ENCODE results near the gene SH3GL1. TPM values are rescaled to one million over a fixed set of nuclear protein-coding genes. Genes with fewer than 3 reads are reported as not detected.

The SH3GL1 gene
- total RNA-seq, 5 donors from 2014 or later (not counting 1 experiment from before 2014, with no cell fraction given), result 38.8 to 51.5 (median 45.7) TPM

- Mint-ChIP-seq H3K27ac (no peak overlapping the region), H3K27me3 (no peaks in the 10 kb centered on the region), H3K36me3 (peaks cover 15% of the 10 kb centered on the region), H3K9me3 (no peaks in the 10 kb centered on the region), H3K4me3 (no peak overlapping the region), H3K4me1 (peaks cover 0 to 1% (median 0%) of the 10 kb centered on the region in 3 donors)
- Histone ChIP-seq H3K9me3 (no peaks in the 10 kb centered on the region), H3K27me3 (replicated peaks in 1 of 2; ENCODE audit: control insufficient read depth in 2 of 2, extremely low read depth in 1 of 2, insufficient read depth in 2 of 2, low read length in 1 of 2) (no peaks in the 10 kb centered on the region), H3K27ac (ENCODE audit: low read length) (no peak overlapping the region), H3K4me1 (ENCODE audit: control insufficient read depth in 1 of 2, extremely low read depth in 1 of 2, insufficient read depth in 2 of 2, low read length in 2 of 2) (no peaks in the 10 kb centered on the region), H3K36me3 (ENCODE audit: control insufficient read depth in 2 of 2, extremely low read depth in 1 of 2, insufficient read depth in 1 of 2, low read length in 1 of 2) (peaks cover 20 to 68% of the 10 kb centered on the region in 2 donors), H3K4me3 (ENCODE audit: control insufficient read depth in 1 of 2, extremely low read depth in 1 of 2, low read length in 1 of 2) (no peak overlapping the region)
- no peak for DNase-seq
- no peak for ATAC-seq (replicated peaks in 1 of 4)
- ChIA-PET CTCF (no interaction called here), POLR2A (interaction anchor here in 1 of 2 donors (0.6 kb wide), 1 partner anchor 28 kb away, joined by 3 read pairs; no protein-coding TSS in a partner anchor)
- 95% methylated on average over 30 of the region's 32 CpGs for WGBS (ENCODE audit: insufficient coverage)
Observed at GRCh38 chr19:4362101-4362828, 38.1 kb downstream of the SH3GL1 start.

- POLR2A ChIA-PET, result no interaction called here
- H3K36me3 ChIP-seq (ENCODE audit: control insufficient read depth in 2 of 2, extremely low read depth in 1 of 2, insufficient read depth in 1 of 2, low read length in 1 of 2), result peaks cover 18 to 63% of the 10 kb centered on the region in 2 donors
- CTCF ChIA-PET, result no interaction called here
- H3K9me3 ChIP-seq, result no peaks in the 10 kb centered on the region
- Mint-ChIP-seq H3K27ac (no peak overlapping the region), H3K27me3 (no peaks in the 10 kb centered on the region), H3K9me3 (no peaks in the 10 kb centered on the region), H3K4me1 (no peaks in the 10 kb centered on the region), H3K36me3 (peaks cover 10% of the 10 kb centered on the region), H3K4me3 (no peak overlapping the region)
- no peak overlapping the region for H3K27ac ChIP-seq (ENCODE audit: low read length)
- no peaks in the 10 kb centered on the region for H3K27me3 ChIP-seq (replicated peaks in 1 of 2; ENCODE audit: control insufficient read depth in 2 of 2, extremely low read depth in 1 of 2, insufficient read depth in 2 of 2, low read length in 1 of 2)
- ATAC-seq (replicated peaks in 1 of 4) (no peak), DNase-seq (no peak)
- H3K4me3 ChIP-seq (ENCODE audit: control insufficient read depth in 1 of 2, extremely low read depth in 1 of 2, low read length in 1 of 2), result no peak overlapping the region
- H3K4me1 ChIP-seq (ENCODE audit: control insufficient read depth in 1 of 2, extremely low read depth in 1 of 2, insufficient read depth in 2 of 2, low read length in 2 of 2), result no peaks in the 10 kb centered on the region
- WGBS (ENCODE audit: insufficient coverage), result 97% methylated on average over 23 of the region's 50 CpGs
Observed at GRCh38 chr19:4361152-4362046, 38.9 kb downstream of the SH3GL1 start.

- peaks cover 10% of the 10 kb centered on the region for H3K36me3 Mint-ChIP-seq
- no peaks in the 10 kb centered on the region for H3K9me3 Mint-ChIP-seq
- Histone ChIP-seq H3K36me3 (ENCODE audit: control insufficient read depth in 2 of 2, extremely low read depth in 1 of 2, insufficient read depth in 1 of 2, low read length in 1 of 2) (peaks cover 18 to 56% of the 10 kb centered on the region in 2 donors), H3K4me3 (ENCODE audit: control insufficient read depth in 1 of 2, extremely low read depth in 1 of 2, low read length in 1 of 2) (no peak overlapping the region), H3K4me1 (ENCODE audit: control insufficient read depth in 1 of 2, extremely low read depth in 1 of 2, insufficient read depth in 2 of 2, low read length in 2 of 2) (no peaks in the 10 kb centered on the region), H3K27ac (ENCODE audit: low read length) (no peak overlapping the region), H3K9me3 (no peaks in the 10 kb centered on the region), H3K27me3 (replicated peaks in 1 of 2; ENCODE audit: control insufficient read depth in 2 of 2, extremely low read depth in 1 of 2, insufficient read depth in 2 of 2, low read length in 1 of 2) (no peaks in the 10 kb centered on the region)
- no peak overlapping the region for H3K27ac Mint-ChIP-seq
- no peaks in the 10 kb centered on the region for H3K27me3 Mint-ChIP-seq
- WGBS (ENCODE audit: insufficient coverage), result 91% methylated on average over 11 of the region's 12 CpGs
- DNase-seq (no peak), ATAC-seq (replicated peaks in 1 of 4) (no peak)
- CTCF ChIA-PET, result no interaction called here
- no peak overlapping the region for H3K4me3 Mint-ChIP-seq
- H3K4me1 Mint-ChIP-seq, result no peaks in the 10 kb centered on the region
- POLR2A ChIA-PET, result no interaction called here
Observed at GRCh38 chr19:4360641-4361151, 39.7 kb downstream of the SH3GL1 start.

GRCh38 chr19:4360081-4360569 is 40.2 kb downstream of the SH3GL1 start:
- CTCF ChIA-PET, result no interaction called here
- H3K27ac ChIP-seq (ENCODE audit: low read length), result no peak overlapping the region
- H3K4me3 ChIP-seq (ENCODE audit: control insufficient read depth in 1 of 2, extremely low read depth in 1 of 2, low read length in 1 of 2), result no peak overlapping the region
- no peaks in the 10 kb centered on the region for H3K9me3 Mint-ChIP-seq
- no peaks in the 10 kb centered on the region for H3K27me3 Mint-ChIP-seq
- DNase-seq, result no peak
- peak overlapping the region in 1 of 2 donors; percentile 22 for H3K27ac Mint-ChIP-seq
- no peak overlapping the region for H3K4me3 Mint-ChIP-seq
- no peaks in the 10 kb centered on the region for H3K27me3 ChIP-seq (replicated peaks in 1 of 2; ENCODE audit: control insufficient read depth in 2 of 2, extremely low read depth in 1 of 2, insufficient read depth in 2 of 2, low read length in 1 of 2)
- no peaks in the 10 kb centered on the region for H3K9me3 ChIP-seq
- H3K4me1 ChIP-seq (ENCODE audit: control insufficient read depth in 1 of 2, extremely low read depth in 1 of 2, insufficient read depth in 2 of 2, low read length in 2 of 2), result no peaks in the 10 kb centered on the region
- ATAC-seq (replicated peaks in 1 of 4), result no peak
- H3K36me3 Mint-ChIP-seq, result peaks cover 10% of the 10 kb centered on the region
- WGBS (ENCODE audit: insufficient coverage), result 88% methylated on average over 7 of the region's 9 CpGs
- peaks cover 18 to 51% of the 10 kb centered on the region in 2 donors for H3K36me3 ChIP-seq (ENCODE audit: control insufficient read depth in 2 of 2, extremely low read depth in 1 of 2, insufficient read depth in 1 of 2, low read length in 1 of 2)
- POLR2A ChIA-PET, result no interaction called here
- H3K4me1 Mint-ChIP-seq, result no peaks in the 10 kb centered on the region

- CTCF ChIA-PET, result no interaction called here
Observed at GRCh38 chr19:4359627-4360000, 40.7 kb downstream of the SH3GL1 start.

GRCh38 chr19:4358709-4359626 is 41.4 kb downstream of the SH3GL1 start:
- H3K36me3 Mint-ChIP-seq, result peaks cover 10% of the 10 kb centered on the region
- no peak overlapping the region for H3K27ac Mint-ChIP-seq
- no peak overlapping the region for H3K27ac ChIP-seq (ENCODE audit: low read length)
- CTCF ChIA-PET, result no interaction called here
- H3K9me3 Mint-ChIP-seq, result no peaks in the 10 kb centered on the region
- no peak overlapping the region for H3K4me3 ChIP-seq (ENCODE audit: control insufficient read depth in 1 of 2, extremely low read depth in 1 of 2, low read length in 1 of 2)
- H3K4me3 Mint-ChIP-seq, result no peak overlapping the region
- no peaks in the 10 kb centered on the region for H3K9me3 ChIP-seq
- DNase-seq (no peak), ATAC-seq (replicated peaks in 1 of 4) (no peak)
- H3K27me3 ChIP-seq (replicated peaks in 1 of 2; ENCODE audit: control insufficient read depth in 2 of 2, extremely low read depth in 1 of 2, insufficient read depth in 2 of 2, low read length in 1 of 2), result no peaks in the 10 kb centered on the region
- no peaks in the 10 kb centered on the region for H3K4me1 Mint-ChIP-seq
- POLR2A ChIA-PET, result no interaction called here
- no peaks in the 10 kb centered on the region for H3K27me3 Mint-ChIP-seq
- 96% methylated on average over 23 of the region's 25 CpGs for WGBS (ENCODE audit: insufficient coverage)
- no peaks in the 10 kb centered on the region for H3K4me1 ChIP-seq (ENCODE audit: control insufficient read depth in 1 of 2, extremely low read depth in 1 of 2, insufficient read depth in 2 of 2, low read length in 2 of 2)
- peaks cover 15 to 44% of the 10 kb centered on the region in 2 donors for H3K36me3 ChIP-seq (ENCODE audit: control insufficient read depth in 2 of 2, extremely low read depth in 1 of 2, insufficient read depth in 1 of 2, low read length in 1 of 2)

More at GRCh38 chr19:4359627-4360000, 40.7 kb downstream of the SH3GL1 start:
- Mint-ChIP-seq H3K27ac (no peak overlapping the region), H3K27me3 (no peaks in the 10 kb centered on the region), H3K4me1 (no peaks in the 10 kb centered on the region), H3K36me3 (peaks cover 10% of the 10 kb centered on the region), H3K9me3 (no peaks in the 10 kb centered on the region), H3K4me3 (no peak overlapping the region)
- 94% methylated on average over 11 of the region's 13 CpGs for WGBS (ENCODE audit: insufficient coverage)
- H3K4me1 ChIP-seq (ENCODE audit: control insufficient read depth in 1 of 2, extremely low read depth in 1 of 2, insufficient read depth in 2 of 2, low read length in 2 of 2), result no peaks in the 10 kb centered on the region
- peaks cover 18 to 47% of the 10 kb centered on the region in 2 donors for H3K36me3 ChIP-seq (ENCODE audit: control insufficient read depth in 2 of 2, extremely low read depth in 1 of 2, insufficient read depth in 1 of 2, low read length in 1 of 2)
- no peaks in the 10 kb centered on the region for H3K27me3 ChIP-seq (replicated peaks in 1 of 2; ENCODE audit: control insufficient read depth in 2 of 2, extremely low read depth in 1 of 2, insufficient read depth in 2 of 2, low read length in 1 of 2)
- DNase-seq (no peak), ATAC-seq (replicated peaks in 1 of 4) (no peak)
- POLR2A ChIA-PET, result no interaction called here
- no peak overlapping the region for H3K27ac ChIP-seq (ENCODE audit: low read length)
- H3K9me3 ChIP-seq, result no peaks in the 10 kb centered on the region
- no peak overlapping the region for H3K4me3 ChIP-seq (ENCODE audit: control insufficient read depth in 1 of 2, extremely low read depth in 1 of 2, low read length in 1 of 2)

All from T-cell (primary cell).